Psoas muscle (tissue), 8 donors: Measurements from ENCODE around the gene USP21. TPM values are rescaled to one million over a fixed set of nuclear protein-coding genes. Genes with fewer than 3 reads are reported as not detected.

Experiments
- ATAC-seq, 4 donors: fragments of 200-7000 bp; cut with Tn5 transposase; one replicate each; pipeline ENCODE4 v1.9.1; 2020; ENCODE audit warnings: moderate library complexity in 3 of 4, mild to moderate bottlenecking in 2 of 4
- DNase-seq, 2 donors: peaks; one replicate each; pipeline ENCODE4 v3.0.0-alpha.2; 2020
- H3K27ac ChIP-seq: fragments of 200-600 bp; one replicate; pipeline ENCODE4 v1.8.0; 2022
- H3K27me3 ChIP-seq, 3 donors: fragments of 200-600 bp in 1 of 3; one replicate each; pipeline versions ENCODE4 v1.6.1 to v1.8.0; 2013 to 2022; ENCODE audit warnings: low read length in 2 of 3, mild to moderate bottlenecking in 2 of 3, moderate library complexity in 1 of 3; ENCODE audit not compliant: insufficient read depth in 3 of 3
- H3K36me3 ChIP-seq, 2 donors: fragments of 200-600 bp in 1 of 2; one replicate each; pipeline versions ENCODE4 v1.6.1 to v1.8.0; 2013 to 2022; ENCODE audit warnings: low read depth in 1 of 2, mild to moderate bottlenecking in 1 of 2, moderate library complexity in 1 of 2; ENCODE audit not compliant: insufficient read depth in 1 of 2
- H3K4me1 ChIP-seq: fragments of 200-600 bp; one replicate; pipeline ENCODE4 v1.8.0; 2022
- H3K4me3 ChIP-seq: fragments of 200-600 bp; one replicate; pipeline ENCODE4 v1.8.0; 2022; ENCODE audit warnings: mild to moderate bottlenecking
- H3K9me3 ChIP-seq: fragments of 200-600 bp; one replicate; pipeline ENCODE4 v1.8.0; 2022
- WGBS, 3 donors: extraction: QIAGEN DNeasy Blood & Tissue Kit; methylation state at CpG; one replicate each; pipeline versions ENCODE4 v1.1.6 to v1.1.7; 2013; 5-methylcytosine and 5-hydroxymethylcytosine counted together
- intact Hi-C, 2 donors: fragments of 100-400 bp; cut with DNase I; formaldehyde crosslinking; loops; one replicate each; pipeline versions ENCODE4 v1.11.0 to v1.14.2; 2022
- polyA plus RNA-seq, 3 donors: library from polyadenylated mRNA; stranded (reverse); fragments of 200-250 nt; gene quantifications; one replicate each; pipeline ENCODE4 v1.2.3, GENCODE V29; 2013
- total RNA-seq, 4 donors: library from RNA; stranded (reverse); fragmentation: NEBNext Ultra II Directional in 2 of 4; extraction: Animal tissue kit (Norgen Biotek cat#: 25700) in 2 of 4; gene quantifications; one replicate each; pipeline versions ENCODE4 v1.2.1 to v1.2.4, GENCODE V29; 2021 to 2023
- TF ChIP-seq, protein P1 (sequence below): fragments of 200-600 bp; IDR thresholded peaks from one replicate; pipeline ENCODE4 v1.8.0; 2022; ENCODE audit warnings: antibody characterized with exemption
- donor health status: healthy with polysubstance abuse.
- donor health status: DM: no; HTN: no; CAD: no; lungs with moderate emphysema.
- donor health status: Bipolar disorder and iron deficiency.
- donor health status: healthy.
- donor health status: DM: yes; HTN: yes; CAD: no.
- donor health status: DM: no; HTN: no; CAD: no.
- donor health status: DM: no; HTN: no; CAD: no.
- donor health status: DM: yes; HTN: yes; CAD: no.

Gene USP21
- total and polyA plus RNA-seq, 7 donors, result 13.4 to 47.3 (median 22.9) TPM

DNA sequence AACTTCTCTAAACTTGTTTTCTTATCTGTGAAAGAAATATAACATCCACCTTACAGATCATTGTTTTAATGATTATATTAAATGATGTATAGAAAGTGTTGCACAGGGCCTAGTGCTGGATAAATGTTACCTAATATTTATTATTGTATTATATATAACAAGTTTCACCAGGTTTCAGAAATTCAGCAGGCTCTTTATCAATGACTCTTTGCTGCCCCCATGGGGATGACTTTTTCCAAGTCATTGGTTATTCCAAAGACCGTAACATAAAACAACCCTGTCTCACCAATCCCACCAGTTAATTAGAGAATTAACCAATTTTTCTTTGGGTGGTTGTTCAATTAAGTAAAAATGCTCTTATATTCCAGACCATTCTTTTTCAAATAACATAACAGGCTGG, 19.5 kb upstream of the USP21 start:
- Histone ChIP-seq H3K27me3 (no peaks in the 10 kb centered on the region), H3K9me3 (no peaks in the 10 kb centered on the region), H3K27ac (no peak overlapping the region), H3K4me1 (peaks cover 13% of the 10 kb centered on the region), H3K4me3 (no peak overlapping the region), H3K36me3 (no peaks in the 10 kb centered on the region)
- TF ChIP-seq, protein P1, sequence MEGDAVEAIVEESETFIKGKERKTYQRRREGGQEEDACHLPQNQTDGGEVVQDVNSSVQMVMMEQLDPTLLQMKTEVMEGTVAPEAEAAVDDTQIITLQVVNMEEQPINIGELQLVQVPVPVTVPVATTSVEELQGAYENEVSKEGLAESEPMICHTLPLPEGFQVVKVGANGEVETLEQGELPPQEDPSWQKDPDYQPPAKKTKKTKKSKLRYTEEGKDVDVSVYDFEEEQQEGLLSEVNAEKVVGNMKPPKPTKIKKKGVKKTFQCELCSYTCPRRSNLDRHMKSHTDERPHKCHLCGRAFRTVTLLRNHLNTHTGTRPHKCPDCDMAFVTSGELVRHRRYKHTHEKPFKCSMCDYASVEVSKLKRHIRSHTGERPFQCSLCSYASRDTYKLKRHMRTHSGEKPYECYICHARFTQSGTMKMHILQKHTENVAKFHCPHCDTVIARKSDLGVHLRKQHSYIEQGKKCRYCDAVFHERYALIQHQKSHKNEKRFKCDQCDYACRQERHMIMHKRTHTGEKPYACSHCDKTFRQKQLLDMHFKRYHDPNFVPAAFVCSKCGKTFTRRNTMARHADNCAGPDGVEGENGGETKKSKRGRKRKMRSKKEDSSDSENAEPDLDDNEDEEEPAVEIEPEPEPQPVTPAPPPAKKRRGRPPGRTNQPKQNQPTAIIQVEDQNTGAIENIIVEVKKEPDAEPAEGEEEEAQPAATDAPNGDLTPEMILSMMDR, result peak; percentile 56
- intact Hi-C loops, result loop anchor here in 1 of 2 donors (5.0 kb wide), 2 partner anchors 67 to 142 kb away; no protein-coding TSS in a partner anchor
- DNase-seq (no peak), ATAC-seq (peak in 2 of 4 donors; percentile 47 to 63)
- 31 to 58% (median 34%) methylated on average over 1 of the region's 1 CpG for WGBS, 3 donors

DNA sequence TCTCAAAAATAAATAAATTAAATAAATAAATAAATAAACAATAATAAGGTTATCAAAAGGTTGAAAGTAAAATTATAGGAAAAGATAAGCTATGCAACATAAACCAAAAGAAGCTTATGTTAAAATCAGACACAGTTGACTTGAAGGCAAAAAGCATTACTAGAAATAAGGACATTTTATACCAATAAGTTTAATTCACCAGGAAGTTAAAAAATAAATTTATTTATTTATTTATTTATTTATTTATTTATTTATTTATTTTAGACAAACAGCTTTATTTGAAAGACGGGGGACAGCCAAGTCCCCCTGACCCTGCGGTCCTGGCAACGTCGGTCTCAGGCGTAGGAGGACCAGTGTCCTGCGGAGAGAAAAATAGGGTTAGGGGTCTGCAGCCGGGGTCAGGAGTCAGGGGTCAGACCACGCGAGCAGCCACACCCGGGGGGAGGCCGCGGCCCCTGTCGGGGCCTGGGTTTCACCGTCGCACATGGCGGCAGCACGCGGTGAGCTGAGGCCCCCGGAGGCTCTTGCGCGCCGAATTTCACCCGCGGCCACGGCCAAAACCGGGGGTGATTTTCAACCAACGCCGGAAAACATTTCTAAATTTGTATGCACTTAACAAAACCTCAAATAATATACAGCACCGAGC, 18.4 kb upstream of the USP21 start:
- TF ChIP-seq, protein P1, result no peak
- ATAC-seq (no peak), DNase-seq (no peak)
- no peak overlapping the region for H3K27ac ChIP-seq
- H3K4me3 ChIP-seq, result no peak overlapping the region
- peaks cover 13% of the 10 kb centered on the region for H3K4me1 ChIP-seq
- H3K9me3 ChIP-seq, result no peaks in the 10 kb centered on the region
- intact Hi-C loops, result no loop called here
- 95 to 96% (median 96%) methylated on average over 29 of the region's 29 CpGs for WGBS, 3 donors
- no peaks in the 10 kb centered on the region for H3K27me3 ChIP-seq
- H3K36me3 ChIP-seq, result no peaks in the 10 kb centered on the region

DNA sequence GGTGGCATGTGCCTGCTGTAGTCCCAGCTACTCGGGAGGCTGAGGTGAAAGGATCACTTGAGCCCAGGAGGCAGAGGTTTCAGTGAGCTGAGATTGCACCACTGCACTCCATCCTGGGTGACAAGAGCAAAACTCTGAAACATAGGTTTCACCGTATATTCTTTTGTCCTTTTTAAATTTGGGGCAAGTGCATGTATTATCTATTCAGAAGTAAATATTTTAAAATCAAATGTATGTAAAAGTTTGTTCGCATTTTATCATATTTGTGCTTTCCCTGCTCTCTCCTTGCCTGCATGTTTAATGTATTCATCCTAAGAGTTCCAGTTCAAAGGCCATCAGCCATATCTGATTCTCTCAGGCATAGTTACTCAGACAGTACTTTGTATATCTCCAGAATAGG, 13.5 kb upstream of the USP21 start:
- ATAC-seq (no peak), DNase-seq (no peak)
- H3K27me3 ChIP-seq, result no peaks in the 10 kb centered on the region
- H3K27ac ChIP-seq, result no peak overlapping the region
- H3K36me3 ChIP-seq, result no peaks in the 10 kb centered on the region
- intact Hi-C loops, result no loop called here
- no peak overlapping the region for H3K4me3 ChIP-seq
- WGBS, 3 donors, result 79 to 87% (median 84%) methylated on average over 3 of the region's 3 CpGs
- TF ChIP-seq, protein P1, result no peak
- H3K4me1 ChIP-seq, result no peaks in the 10 kb centered on the region
- H3K9me3 ChIP-seq, result no peaks in the 10 kb centered on the region

DNA sequence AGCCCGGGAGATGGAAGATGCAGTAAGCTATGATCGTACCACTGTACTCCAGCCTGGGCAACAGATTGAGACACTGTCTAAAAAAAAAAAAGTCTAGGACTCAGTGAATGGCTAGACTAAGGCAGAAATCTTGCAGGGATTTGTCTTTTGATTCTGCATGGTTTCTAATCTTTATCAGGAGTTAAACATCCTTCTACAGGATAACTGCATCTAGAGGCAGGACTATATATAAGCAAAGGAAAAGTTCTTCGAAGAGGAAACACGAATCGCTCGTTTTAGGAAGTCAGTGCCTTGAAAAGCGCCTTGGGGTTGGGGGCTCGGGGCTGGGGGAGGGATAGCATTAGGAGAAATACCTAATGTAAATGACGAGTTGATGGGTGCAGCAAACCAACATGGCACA, 6.1 kb upstream of the USP21 start:
- 22 to 25% (median 24%) methylated on average over 9 of the region's 9 CpGs for WGBS, 3 donors
- H3K27me3 ChIP-seq, result no peaks in the 10 kb centered on the region
- no peaks in the 10 kb centered on the region for H3K9me3 ChIP-seq
- ATAC-seq, result peak in 2 of 4 donors; percentile 21 to 31
- peak overlapping the region; percentile 96 for H3K27ac ChIP-seq
- intact Hi-C loops, result loop anchor here in 1 of 2 donors (5.0 kb wide), 1 partner anchor 106 kb away; the partner anchor contains the start of gene USF1
- DNase-seq, result no peak
- peak overlapping the region; percentile 83 for H3K4me3 ChIP-seq
- peaks cover 0 to 16% of the 10 kb centered on the region in 2 donors for H3K36me3 ChIP-seq
- TF ChIP-seq, protein P1, result no peak
- peaks cover 3% of the 10 kb centered on the region for H3K4me1 ChIP-seq
